GM10266 (cell line): ENCODE results near the gene CCDC69.

Source experiments
- DNase-seq: peaks from one replicate; pipeline ENCODE4 v3.0.0; 2012; ENCODE audit errors: extremely low spot score
- TF ChIP-seq, protein P1 (sequence below): IDR thresholded peaks from 2 replicates; pipeline ENCODE4 v1.5.1; 2012; ENCODE audit warnings: mild to moderate bottlenecking, low read depth; ENCODE audit not compliant: control insufficient read depth, insufficient read depth; ENCODE audit errors: missing control alignments

Gene CCDC69

DNA sequence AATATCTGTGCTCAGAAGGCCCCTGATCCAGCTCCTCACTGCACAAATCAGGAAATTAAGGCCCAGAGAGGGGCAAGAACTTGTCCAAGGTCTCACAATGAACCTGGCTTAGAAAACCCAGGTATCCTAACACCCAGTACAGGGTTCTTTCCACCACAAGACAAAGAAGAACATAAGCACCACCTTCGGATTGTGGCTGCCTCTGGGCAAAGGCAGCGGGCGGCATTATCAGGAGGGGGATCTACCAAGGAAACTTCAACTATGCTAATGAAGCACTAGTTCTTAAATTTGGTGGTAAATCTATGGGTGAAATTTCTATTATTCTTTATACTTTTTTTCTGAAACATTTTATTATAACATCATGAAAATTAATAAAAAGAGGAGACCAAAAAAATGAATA, 84.2 kb downstream of the CCDC69 start:
- TF ChIP-seq, protein P1, sequence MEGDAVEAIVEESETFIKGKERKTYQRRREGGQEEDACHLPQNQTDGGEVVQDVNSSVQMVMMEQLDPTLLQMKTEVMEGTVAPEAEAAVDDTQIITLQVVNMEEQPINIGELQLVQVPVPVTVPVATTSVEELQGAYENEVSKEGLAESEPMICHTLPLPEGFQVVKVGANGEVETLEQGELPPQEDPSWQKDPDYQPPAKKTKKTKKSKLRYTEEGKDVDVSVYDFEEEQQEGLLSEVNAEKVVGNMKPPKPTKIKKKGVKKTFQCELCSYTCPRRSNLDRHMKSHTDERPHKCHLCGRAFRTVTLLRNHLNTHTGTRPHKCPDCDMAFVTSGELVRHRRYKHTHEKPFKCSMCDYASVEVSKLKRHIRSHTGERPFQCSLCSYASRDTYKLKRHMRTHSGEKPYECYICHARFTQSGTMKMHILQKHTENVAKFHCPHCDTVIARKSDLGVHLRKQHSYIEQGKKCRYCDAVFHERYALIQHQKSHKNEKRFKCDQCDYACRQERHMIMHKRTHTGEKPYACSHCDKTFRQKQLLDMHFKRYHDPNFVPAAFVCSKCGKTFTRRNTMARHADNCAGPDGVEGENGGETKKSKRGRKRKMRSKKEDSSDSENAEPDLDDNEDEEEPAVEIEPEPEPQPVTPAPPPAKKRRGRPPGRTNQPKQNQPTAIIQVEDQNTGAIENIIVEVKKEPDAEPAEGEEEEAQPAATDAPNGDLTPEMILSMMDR: no peak
- no peak for DNase-seq

DNA sequence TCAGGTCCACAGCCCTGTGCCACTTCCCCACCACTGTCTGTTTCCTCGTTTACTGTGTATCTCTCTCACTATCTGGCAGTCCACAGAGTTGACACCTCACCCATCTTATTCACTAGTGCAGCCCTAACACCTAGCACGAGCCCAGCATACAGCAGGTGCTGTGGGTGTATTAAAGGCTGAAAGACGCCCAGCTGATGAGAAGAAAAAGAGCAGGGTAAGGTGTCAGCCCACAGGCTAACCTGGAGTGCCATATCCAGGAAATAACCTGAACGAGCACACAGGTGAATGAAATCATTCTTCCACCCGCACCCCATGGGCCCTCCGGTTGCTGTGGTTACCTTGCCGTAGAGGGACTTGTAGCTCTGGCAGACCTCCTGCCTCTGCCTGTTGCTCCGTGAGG, 84.9 kb downstream of the CCDC69 start:
- no peak for DNase-seq
- TF ChIP-seq, protein P1: no peak

DNA sequence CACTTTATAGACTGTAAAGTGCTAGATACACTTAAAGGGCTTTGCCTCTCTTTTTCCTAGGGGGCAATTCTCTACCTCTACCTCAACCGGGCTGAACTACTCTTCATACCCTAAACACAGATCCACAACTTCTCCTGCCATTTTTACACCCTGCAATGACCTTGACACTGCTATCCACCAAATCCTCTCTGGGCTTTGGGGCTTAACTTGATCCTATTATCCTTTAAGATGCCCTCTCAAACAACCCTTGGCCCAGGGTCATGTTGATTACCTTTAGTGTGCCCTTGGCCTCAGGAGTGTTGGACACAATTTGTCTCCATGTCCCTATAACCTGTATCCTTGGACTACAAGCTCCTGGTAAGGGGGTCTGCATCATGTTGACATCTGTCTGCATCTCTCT, 85.8 kb downstream of the CCDC69 start:
- DNase-seq: no peak
- TF ChIP-seq, protein P1: no peak

DNA sequence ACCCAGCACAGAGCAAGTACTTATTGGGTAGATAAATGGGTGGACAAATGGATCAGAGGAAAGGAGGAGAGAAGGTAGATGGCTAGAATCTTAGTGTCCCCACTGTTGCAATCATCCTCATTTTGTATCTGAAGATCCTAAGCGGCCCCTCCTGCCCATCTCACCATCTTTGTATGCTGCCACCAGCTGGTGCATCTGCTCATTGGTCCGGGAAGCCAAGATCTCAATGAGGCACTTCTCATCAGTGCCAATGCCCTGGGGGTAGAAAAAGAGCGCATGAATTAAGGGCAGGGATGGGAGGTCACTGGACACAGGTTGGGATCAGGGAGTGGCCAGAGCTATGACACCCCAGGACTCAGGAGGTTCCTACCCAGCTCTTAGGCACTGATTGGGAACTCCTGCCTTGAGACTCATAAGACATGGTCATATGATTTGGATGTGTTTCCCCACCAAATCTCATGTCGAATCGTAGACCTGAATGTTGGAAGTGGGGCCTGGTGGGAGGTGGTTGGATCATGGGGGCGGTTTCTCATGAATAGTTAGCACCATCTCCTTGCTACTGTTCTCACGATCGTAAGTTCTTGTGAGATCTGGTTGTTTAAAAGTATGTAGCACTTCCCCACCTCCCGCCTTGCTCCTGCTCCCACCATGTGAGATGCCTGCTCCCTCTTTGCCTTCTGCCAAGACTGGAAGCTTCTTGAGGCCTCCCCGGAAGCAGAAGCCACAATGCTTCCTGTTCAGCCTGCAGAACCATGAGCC, 86.6 kb downstream of the CCDC69 start:
- no peak for DNase-seq
- TF ChIP-seq, protein P1: no peak

GRCh38 chr5:151134228-151134627, 89.7 kb downstream of the CCDC69 start:
- no peak for DNase-seq

DNA sequence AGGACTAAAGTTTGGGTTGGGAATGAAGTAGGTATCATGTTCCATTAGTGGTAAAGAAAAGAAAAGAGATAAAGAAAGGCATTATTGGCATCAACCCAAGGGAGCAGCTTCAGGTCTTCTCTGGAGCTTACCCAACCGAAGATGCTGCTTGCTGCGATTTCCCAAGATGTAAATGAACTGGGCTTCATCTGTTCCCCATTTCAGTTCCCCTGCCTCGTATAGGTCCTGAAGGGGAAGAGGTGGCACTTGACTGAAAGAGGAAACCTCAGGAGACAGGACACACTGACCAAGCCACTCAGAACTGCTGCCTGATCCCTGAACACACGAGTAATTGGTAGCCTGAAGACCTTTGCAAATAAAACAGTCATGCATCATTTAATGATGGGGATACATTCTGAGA, 90.9 kb downstream of the CCDC69 start:
- no peak for DNase-seq
- TF ChIP-seq, protein P1: no peak

More at GRCh38 chr5:151134228-151134627, 89.7 kb downstream of the CCDC69 start:
- TF ChIP-seq, protein P1: no peak
